ENCODE results near the gene HSD17B12. TPM values are rescaled to one million over a fixed set of nuclear protein-coding genes. Genes with fewer than 3 reads are reported as not detected.
A peak's percentile ranks its signal among the peaks of the same experiment; 100 is the strongest.
"Not testable (repeated sequence)": the region's sequence is repeated elsewhere in the genome, so short reads cannot be mapped to it uniquely, and the experiment has no call there.

Gene HSD17B12
- total RNA-seq, 1 experiment from 2014 or later = 112 TPM

GRCh38 chr11:43681401-43681942 is 934 bp downstream of the HSD17B12 start:
- CTCF ChIA-PET = no interaction called here
- intact Hi-C loops (cut with micrococcal nuclease; ENCODE audit: unreplicated experiment) = loop anchor here (1.0 to 2.0 kb wide), 2 partner anchors 150 to 371 kb away; partner anchors contain the start of gene API5

DNA sequence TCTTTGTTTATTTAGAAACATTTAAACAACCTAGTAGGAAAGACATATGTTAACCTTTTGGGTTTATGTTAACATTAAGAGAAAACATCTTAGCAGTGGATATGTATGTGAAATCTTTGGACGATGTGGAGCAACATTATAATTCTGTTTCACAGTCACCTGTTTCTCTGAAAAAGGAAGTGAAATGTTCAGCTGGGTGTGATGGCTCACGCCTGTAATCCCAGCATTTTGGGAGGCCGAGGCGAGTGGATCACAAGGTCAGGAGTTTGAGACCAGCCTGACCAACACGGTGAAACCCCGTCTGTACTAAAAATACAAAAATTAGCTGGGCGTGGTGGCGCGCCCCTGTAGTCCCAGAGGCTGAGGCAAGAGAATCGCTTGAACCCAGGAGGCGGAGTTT is 1.5 kb downstream of the HSD17B12 start:
- H3K9me3 ChIP-seq (ENCODE audit: insufficient read depth, low read depth); BruUV-seq (replicated peaks); CTCF ChIA-PET; H3F3A ChIP-seq (ENCODE audit: insufficient read depth, low read depth); POLR2A ChIA-PET (ENCODE audit: unreplicated experiment); intact Hi-C loops (cut with micrococcal nuclease; ENCODE audit: unreplicated experiment); H4K20me1 ChIP-seq (ENCODE audit: insufficient read depth); H3K27me3 ChIP-seq (ENCODE audit: insufficient read depth, low read depth); H3K9me2 ChIP-seq (ENCODE audit: insufficient read depth); DNase-seq: not testable (repeated sequence)
- Histone ChIP-seq H2AFZ (peak overlapping the region; percentile 81), H3K4me3 (peak overlapping the region; percentile 90), H3K4me2 (peak overlapping the region; percentile 90), H3K36me3 (ENCODE audit: low read depth) (peaks cover 37% of the 10 kb centered on the region), H3K27ac (peak overlapping the region; percentile 84), H3K79me2 (ENCODE audit: low read depth) (peaks cover 60% of the 10 kb centered on the region), H3K4me1 (replicated peaks; ENCODE audit: insufficient read depth) (peaks cover 26% of the 10 kb centered on the region)

More at GRCh38 chr11:43681401-43681942, 934 bp downstream of the HSD17B12 start:
- no peaks in the 10 kb centered on the region for H3K9me2 ChIP-seq (ENCODE audit: insufficient read depth)
- H3K79me2 ChIP-seq (ENCODE audit: low read depth) = peaks cover 54% of the 10 kb centered on the region
- peaks cover 26% of the 10 kb centered on the region for H3K4me1 ChIP-seq (replicated peaks; ENCODE audit: insufficient read depth)
- H3K4me3 ChIP-seq = peak overlapping the region; percentile 90
- H3K4me2 ChIP-seq = peak overlapping the region; percentile 90
- no peaks in the 10 kb centered on the region for H3K9me3 ChIP-seq (ENCODE audit: insufficient read depth, low read depth)
- H3F3A ChIP-seq (ENCODE audit: insufficient read depth, low read depth) = peaks cover 8% of the 10 kb centered on the region; the same call in 1 of the 2 replicates
- POLR2A ChIA-PET (ENCODE audit: unreplicated experiment) = interaction anchor here (0.7 kb wide), 1 partner anchor 1738 kb away, joined by 3 read pairs; no protein-coding TSS in a partner anchor
- H3K36me3 ChIP-seq (ENCODE audit: low read depth) = peaks cover 31% of the 10 kb centered on the region
- H2AFZ ChIP-seq = peak overlapping the region; percentile 81
- BruUV-seq (replicated peaks) = no TSS peak
- TF ChIP-seq EZH2 (IDR thresholded peaks at IDR 0.05; ENCODE audit: low read depth) = no peak
- peaks cover 9% of the 10 kb centered on the region for H4K20me1 ChIP-seq (ENCODE audit: insufficient read depth)
- peak overlapping the region; percentile 84 for H3K27ac ChIP-seq
- H3K27me3 ChIP-seq (ENCODE audit: insufficient read depth, low read depth) = no peaks in the 10 kb centered on the region
- no peak for DNase-seq

GRCh38 chr11:43685440-43685839 is 4.9 kb downstream of the HSD17B12 start:
- Histone ChIP-seq H3F3A (ENCODE audit: insufficient read depth, low read depth) (0 out of 2 replicates have a peak, but pooled peaks cover 3% of the 10 kb centered on the region), H3K4me2 (no peak overlapping the region), H2AFZ (no peak overlapping the region), H3K79me2 (ENCODE audit: low read depth) (peaks cover 89% of the 10 kb centered on the region), H3K27me3 (ENCODE audit: insufficient read depth, low read depth) (no peaks in the 10 kb centered on the region), H3K36me3 (ENCODE audit: low read depth) (peaks cover 37% of the 10 kb centered on the region), H3K4me1 (replicated peaks; ENCODE audit: insufficient read depth) (peaks cover 26% of the 10 kb centered on the region), H4K20me1 (ENCODE audit: insufficient read depth) (peaks cover 22% of the 10 kb centered on the region), H3K9me2 (ENCODE audit: insufficient read depth) (no peaks in the 10 kb centered on the region), H3K9me3 (ENCODE audit: insufficient read depth, low read depth) (no peaks in the 10 kb centered on the region), H3K27ac (no peak overlapping the region), H3K4me3 (no peak overlapping the region)
- ChIA-PET POLR2A (ENCODE audit: unreplicated experiment) (no interaction called here), CTCF (no interaction called here)
- intact Hi-C loops (cut with micrococcal nuclease; ENCODE audit: unreplicated experiment) = no loop called here
- no peak for DNase-seq
- TF ChIP-seq EZH2 (IDR thresholded peaks at IDR 0.05; ENCODE audit: low read depth) (no peak), CTCF (conservative IDR thresholded peaks at IDR 0.05) (no peak; the same call in 1 of the 2 replicates)
- BruUV-seq (replicated peaks) = no TSS peak

DNA sequence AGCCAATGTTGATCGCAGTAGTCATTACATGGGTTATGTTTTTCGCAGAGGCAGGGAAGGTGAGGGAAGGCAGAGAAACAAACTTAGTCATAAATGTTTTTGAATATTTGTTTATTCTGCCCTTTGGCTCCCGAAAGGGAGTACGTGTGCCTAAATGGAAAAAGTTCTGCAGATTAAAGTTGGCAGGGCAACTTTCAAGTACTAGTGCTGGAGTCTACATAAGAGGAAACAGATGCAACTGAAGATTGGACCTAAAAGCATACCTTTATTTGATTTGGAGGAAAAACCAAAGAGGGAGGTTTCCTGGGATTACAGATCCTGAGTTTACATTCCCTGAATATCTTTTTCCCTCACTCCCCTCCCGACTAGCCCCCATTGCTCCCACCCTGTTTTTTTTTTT is 5.7 kb downstream of the HSD17B12 start:
- CTCF ChIA-PET = no interaction called here

More for the DNA sequence above, 5.7 kb downstream of the HSD17B12 start:
- Histone ChIP-seq H3K4me2 (no peak overlapping the region), H3F3A (ENCODE audit: insufficient read depth, low read depth) (0 out of 2 replicates have a peak, but pooled peaks cover 3% of the 10 kb centered on the region), H3K27ac (no peak overlapping the region), H3K4me1 (replicated peaks; ENCODE audit: insufficient read depth) (peaks cover 26% of the 10 kb centered on the region), H3K4me3 (no peak overlapping the region), H2AFZ (no peak overlapping the region), H4K20me1 (ENCODE audit: insufficient read depth) (peaks cover 30% of the 10 kb centered on the region), H3K79me2 (ENCODE audit: low read depth) (peaks cover 95% of the 10 kb centered on the region), H3K36me3 (ENCODE audit: low read depth) (peaks cover 37% of the 10 kb centered on the region), H3K9me3 (ENCODE audit: insufficient read depth, low read depth) (no peaks in the 10 kb centered on the region), H3K9me2 (ENCODE audit: insufficient read depth) (no peaks in the 10 kb centered on the region), H3K27me3 (ENCODE audit: insufficient read depth, low read depth) (no peaks in the 10 kb centered on the region)
- TF ChIP-seq EZH2 (IDR thresholded peaks at IDR 0.05; ENCODE audit: low read depth) = no peak
- TF ChIP-seq CTCF (conservative IDR thresholded peaks at IDR 0.05) = no peak
- BruUV-seq (replicated peaks) = no TSS peak
- POLR2A ChIA-PET (ENCODE audit: unreplicated experiment) = interaction anchor here (0.6 kb wide), 1 partner anchor 47 kb away, joined by 4 read pairs; no protein-coding TSS in a partner anchor
- intact Hi-C loops (cut with micrococcal nuclease; ENCODE audit: unreplicated experiment) = no loop called here
- DNase-seq = no peak

Data from PC-9 (cell line).